Loucy (cell line): ENCODE measurements around the gene IL5RA.

Source experiments
- H2AFZ ChIP-seq: fragments of 200-600 bp; sonication (generic); 2 replicates; pipeline ENCODE4 v1.6.0; 2016; ENCODE audit warnings: antibody characterized with exemption, mild to moderate bottlenecking, low read length, moderate library complexity
- H3F3A ChIP-seq: fragments of 200-600 bp; 2 replicates; pipeline ENCODE4 v1.6.0; 2016; ENCODE audit warnings: antibody characterized with exemption, low read depth, mild to moderate bottlenecking
- H3K27me3 ChIP-seq: fragments of 200-600 bp; sonication (generic); 2 replicates; pipeline ENCODE4 v1.6.1; 2014; ENCODE audit warnings: low read length, mild to moderate bottlenecking; ENCODE audit not compliant: insufficient read depth, poor library complexity, severe bottlenecking
- H3K36me3 ChIP-seq: fragments of 200-600 bp; sonication (generic); 2 replicates; pipeline ENCODE4 v1.6.1; 2016; ENCODE audit warnings: low read length; ENCODE audit not compliant: insufficient read depth
- H3K4me1 ChIP-seq: fragments of 200-600 bp; sonication (generic); 2 replicates; pipeline ENCODE4 v1.5.1; 2014; ENCODE audit warnings: low read length, mild to moderate bottlenecking; ENCODE audit not compliant: insufficient read depth, poor library complexity, severe bottlenecking
- H3K4me2 ChIP-seq: fragments of 200-600 bp; sonication (generic); 2 replicates; pipeline ENCODE4 v1.6.0; 2014; ENCODE audit warnings: antibody characterized with exemption, low read length, low read depth, mild to moderate bottlenecking; ENCODE audit not compliant: poor library complexity, severe bottlenecking
- H3K4me3 ChIP-seq: fragments of 200-600 bp; sonication (generic); 2 replicates; pipeline ENCODE4 v1.5.1; 2014; ENCODE audit warnings: low read length, mild to moderate bottlenecking, mixed read lengths; ENCODE audit not compliant: poor library complexity, severe bottlenecking
- H3K79me2 ChIP-seq: fragments of 200-600 bp; sonication (generic); 2 replicates; pipeline ENCODE4 v1.6.1; 2014; ENCODE audit warnings: low read length; ENCODE audit not compliant: insufficient read depth
- H3K9ac ChIP-seq: fragments of 200-600 bp; sonication (generic); 2 replicates; pipeline ENCODE4 v1.6.0; 2014; ENCODE audit warnings: mild to moderate bottlenecking, low read depth, low read length, moderate library complexity; ENCODE audit not compliant: poor library complexity, severe bottlenecking
- H3K9me2 ChIP-seq: fragments of 200-600 bp; sonication (generic); replicated peaks from 2 replicates; pipeline ENCODE4 v1.6.1; 2016; ENCODE audit warnings: low read depth, low read length, mixed read lengths
- H3K9me3 ChIP-seq: fragments of 200-600 bp; sonication (generic); 2 replicates; pipeline ENCODE4 v1.6.1; 2014; ENCODE audit warnings: mild to moderate bottlenecking, antibody characterized with exemption, low read length, low read depth; ENCODE audit not compliant: insufficient read depth
- H4K20me1 ChIP-seq: fragments of 200-600 bp; sonication (generic); 2 replicates; pipeline ENCODE4 v1.6.0; 2014; ENCODE audit warnings: antibody characterized with exemption, low read length, mild to moderate bottlenecking; ENCODE audit not compliant: insufficient read depth, poor library complexity, severe bottlenecking
- EZH2phosphoT487 ChIP-seq: fragments of 200-600 bp; IDR thresholded peaks from 2 replicates; pipeline ENCODE4 v1.6.1; 2018; ENCODE audit warnings: antibody characterized with exemption, mild to moderate bottlenecking, moderate library complexity, borderline replicate concordance
- TF ChIP-seq, protein P1 (sequence below): fragments of 200-600 bp; sonication (generic); conservative IDR thresholded peaks from 2 replicates; pipeline ENCODE4 v1.5.1; 2014; ENCODE audit warnings: mild to moderate bottlenecking, antibody characterized with exemption, low read length

IL5RA gene

DNA sequence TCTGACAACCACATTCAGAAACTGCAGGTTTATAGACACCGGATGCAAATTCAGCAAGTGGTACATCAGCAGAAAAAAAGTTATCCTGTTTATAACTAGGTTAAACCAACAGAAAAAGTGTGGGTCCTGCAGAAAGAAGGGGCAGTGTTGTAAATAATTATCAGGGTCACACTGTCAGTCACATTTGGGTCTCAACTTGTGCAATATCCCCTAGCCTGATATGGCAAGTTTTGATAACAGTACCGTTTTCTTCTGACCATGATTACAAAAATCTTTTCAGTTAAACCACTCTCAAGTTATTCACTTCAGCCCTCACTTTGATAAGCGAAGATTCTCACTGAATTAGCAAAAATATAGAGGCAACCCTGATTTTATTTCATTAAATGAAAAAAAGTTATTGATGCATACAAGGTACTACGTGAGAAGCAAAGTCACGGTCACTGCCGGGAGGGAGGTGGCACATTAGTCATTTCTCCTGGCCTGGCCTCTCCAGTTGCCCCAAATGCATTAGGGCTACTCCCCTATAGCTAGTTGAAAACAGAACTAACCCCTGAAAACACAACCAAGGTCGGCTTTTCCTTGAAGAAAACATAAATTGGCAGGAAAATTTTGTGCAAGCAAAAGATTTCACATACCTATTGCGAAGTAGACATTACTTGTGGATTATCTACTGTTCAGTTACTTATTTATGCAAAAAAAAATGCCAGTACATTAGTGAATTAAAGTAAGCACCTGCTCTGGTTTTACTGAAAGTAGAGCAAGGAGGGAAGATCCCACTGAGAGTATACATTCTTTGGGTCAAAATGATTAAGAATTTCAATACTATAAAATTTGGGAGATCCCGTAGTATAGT, 28.6 kb downstream of the IL5RA start:
- H3K36me3 ChIP-seq = no peaks in the 10 kb centered on the region
- H3F3A ChIP-seq = no peaks in the 10 kb centered on the region
- H4K20me1 ChIP-seq = no peaks in the 10 kb centered on the region
- no peak overlapping the region for H3K4me3 ChIP-seq
- no peaks in the 10 kb centered on the region for H3K79me2 ChIP-seq
- H2AFZ ChIP-seq = no peak overlapping the region
- no peaks in the 10 kb centered on the region for H3K27me3 ChIP-seq
- TF ChIP-seq, protein P1, sequence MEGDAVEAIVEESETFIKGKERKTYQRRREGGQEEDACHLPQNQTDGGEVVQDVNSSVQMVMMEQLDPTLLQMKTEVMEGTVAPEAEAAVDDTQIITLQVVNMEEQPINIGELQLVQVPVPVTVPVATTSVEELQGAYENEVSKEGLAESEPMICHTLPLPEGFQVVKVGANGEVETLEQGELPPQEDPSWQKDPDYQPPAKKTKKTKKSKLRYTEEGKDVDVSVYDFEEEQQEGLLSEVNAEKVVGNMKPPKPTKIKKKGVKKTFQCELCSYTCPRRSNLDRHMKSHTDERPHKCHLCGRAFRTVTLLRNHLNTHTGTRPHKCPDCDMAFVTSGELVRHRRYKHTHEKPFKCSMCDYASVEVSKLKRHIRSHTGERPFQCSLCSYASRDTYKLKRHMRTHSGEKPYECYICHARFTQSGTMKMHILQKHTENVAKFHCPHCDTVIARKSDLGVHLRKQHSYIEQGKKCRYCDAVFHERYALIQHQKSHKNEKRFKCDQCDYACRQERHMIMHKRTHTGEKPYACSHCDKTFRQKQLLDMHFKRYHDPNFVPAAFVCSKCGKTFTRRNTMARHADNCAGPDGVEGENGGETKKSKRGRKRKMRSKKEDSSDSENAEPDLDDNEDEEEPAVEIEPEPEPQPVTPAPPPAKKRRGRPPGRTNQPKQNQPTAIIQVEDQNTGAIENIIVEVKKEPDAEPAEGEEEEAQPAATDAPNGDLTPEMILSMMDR = no peak
- no peak for TF ChIP-seq EZH2phosphoT487
- no peaks in the 10 kb centered on the region for H3K9me3 ChIP-seq
- H3K9me2 ChIP-seq = no peaks in the 10 kb centered on the region
- no peaks in the 10 kb centered on the region for H3K4me1 ChIP-seq
- no peak overlapping the region for H3K9ac ChIP-seq
- no peak overlapping the region for H3K4me2 ChIP-seq

DNA sequence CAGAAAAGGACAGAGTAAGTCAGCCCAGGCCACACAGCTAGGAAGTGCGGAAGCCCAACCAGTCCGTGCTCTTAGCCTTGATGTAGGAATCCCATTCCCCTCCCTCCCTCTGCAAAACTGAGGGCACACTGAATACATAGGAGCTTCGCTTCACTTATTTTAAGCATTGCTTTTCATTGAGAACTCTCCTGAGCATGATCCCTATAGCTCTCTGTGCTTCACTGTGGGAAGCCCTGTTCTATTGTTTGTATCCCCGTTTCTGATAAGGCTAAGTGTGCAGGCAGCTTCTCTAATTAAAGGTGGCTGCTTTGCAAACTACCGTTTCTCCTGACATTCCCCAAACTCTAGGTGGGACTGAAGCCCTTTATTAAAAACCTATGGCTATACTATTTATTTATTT, 29.9 kb downstream of the IL5RA start:
- Histone ChIP-seq H3K4me2 (no peak overlapping the region), H3K79me2 (no peaks in the 10 kb centered on the region), H2AFZ (no peak overlapping the region), H3K36me3 (no peaks in the 10 kb centered on the region), H3K27me3 (no peaks in the 10 kb centered on the region), H3F3A (no peaks in the 10 kb centered on the region), H3K4me3 (no peak overlapping the region), H3K9me2 (no peaks in the 10 kb centered on the region), H4K20me1 (no peaks in the 10 kb centered on the region), H3K9ac (no peak overlapping the region), H3K9me3 (no peaks in the 10 kb centered on the region), H3K4me1 (no peaks in the 10 kb centered on the region)
- no peak for TF ChIP-seq EZH2phosphoT487
- TF ChIP-seq, protein P1 = no peak

DNA sequence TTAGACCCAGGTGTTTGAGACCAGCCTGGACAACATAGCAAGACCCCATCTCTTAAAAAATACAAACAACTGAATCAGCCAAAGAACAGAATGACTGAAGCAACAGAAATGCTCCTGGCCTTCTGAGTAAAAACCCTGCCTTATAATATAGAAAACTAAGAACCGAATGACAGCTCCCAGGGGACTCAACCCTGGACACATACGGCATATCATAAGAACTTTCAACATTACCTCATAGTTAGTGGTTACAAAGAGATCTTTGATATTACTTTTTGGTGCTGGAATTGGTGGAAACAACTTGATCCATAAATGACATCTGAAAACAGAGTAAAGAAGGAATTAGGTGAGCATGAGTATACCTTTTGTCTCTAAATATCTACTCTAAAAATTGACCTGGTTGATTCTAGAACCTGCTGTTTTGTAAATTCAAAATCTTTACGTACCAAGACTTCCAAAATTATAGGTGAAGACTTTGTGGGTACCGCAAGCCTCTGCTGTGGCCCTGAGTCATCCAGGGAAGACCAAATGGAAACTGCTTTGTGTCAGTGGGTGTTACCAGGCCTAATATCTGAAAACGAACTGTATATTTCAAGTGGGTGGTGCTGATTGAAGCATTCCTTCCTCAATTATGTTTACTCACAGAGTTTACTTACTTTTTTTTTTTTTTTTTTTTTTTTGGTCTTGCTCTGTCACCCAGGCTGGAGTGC, 35.5 kb downstream of the IL5RA start:
- Histone ChIP-seq H3K4me2 (no peak overlapping the region), H4K20me1 (no peaks in the 10 kb centered on the region), H2AFZ (no peak overlapping the region), H3K4me1 (no peaks in the 10 kb centered on the region), H3K9me2 (no peaks in the 10 kb centered on the region), H3F3A (no peaks in the 10 kb centered on the region), H3K9me3 (no peaks in the 10 kb centered on the region), H3K9ac (no peak overlapping the region), H3K79me2 (no peaks in the 10 kb centered on the region), H3K36me3 (no peaks in the 10 kb centered on the region), H3K27me3 (no peaks in the 10 kb centered on the region), H3K4me3 (no peak overlapping the region)
- TF ChIP-seq EZH2phosphoT487 = no peak
- TF ChIP-seq, protein P1 = no peak
